Neural progenitor cell (in vitro differentiated cells): Measurements from ENCODE around the gene PHRF1. TPM values are rescaled to one million over a fixed set of nuclear protein-coding genes. Genes with fewer than 3 reads are reported as not detected.

Source experiments
- DNase-seq: peaks from one replicate; pipeline ENCODE4 v3.0.0-alpha.2; 2016; ENCODE audit warnings: low spot score
- H2AFZ ChIP-seq: fragments of 200-600 bp; sonication (generic); replicated peaks from 2 replicates; pipeline ENCODE4 v1.6.1; 2016; ENCODE audit warnings: antibody characterized with exemption
- H3F3A ChIP-seq: fragments of 200-600 bp; sonication (generic); 2 replicates; pipeline ENCODE4 v1.6.1; 2016; ENCODE audit warnings: antibody characterized with exemption, low read depth
- H3K27ac ChIP-seq: fragments of 200-600 bp; sonication (generic); 2 replicates; pipeline ENCODE4 v1.5.1; 2016; ENCODE audit warnings: mild to moderate bottlenecking
- H3K27me3 ChIP-seq: fragments of 200-600 bp; sonication (generic); 2 replicates; pipeline ENCODE4 v1.6.1; 2016; ENCODE audit warnings: mild to moderate bottlenecking, moderate library complexity
- H3K36me3 ChIP-seq: fragments of 200-600 bp; sonication (generic); 2 replicates; pipeline ENCODE4 v1.5.1; 2016
- H3K4me1 ChIP-seq: fragments of 200-600 bp; sonication (generic); 2 replicates; pipeline ENCODE4 v1.6.1; 2016; ENCODE audit warnings: mixed run types
- H3K4me2 ChIP-seq: fragments of 200-600 bp; sonication (generic); 2 replicates; pipeline ENCODE4 v1.6.1; 2016
- H3K4me3 ChIP-seq: fragments of 200-600 bp; sonication (generic); 2 replicates; pipeline ENCODE4 v1.5.1; 2016
- H3K79me2 ChIP-seq: fragments of 200-600 bp; sonication (generic); 2 replicates; pipeline ENCODE4 v1.6.1; 2016; ENCODE audit warnings: low read depth
- H3K9ac ChIP-seq: fragments of 200-600 bp; sonication (generic); 2 replicates; pipeline ENCODE4 v1.6.1; 2016
- H3K9me3 ChIP-seq: fragments of 200-600 bp; sonication (generic); 2 replicates; pipeline ENCODE4 v1.5.1; 2016; ENCODE audit warnings: low read depth
- H4K20me1 ChIP-seq: fragments of 200-600 bp; sonication (generic); 2 replicates; pipeline ENCODE4 v1.6.1; 2016; ENCODE audit warnings: low read depth
- H3K27ac Mint-ChIP-seq: 3 replicates; pipeline ENCODE4 v1.8.0; 2021; ENCODE audit warnings: mixed read lengths
- H3K27me3 Mint-ChIP-seq: 2 replicates; pipeline ENCODE4 v1.8.0; 2022; ENCODE audit warnings: low read depth, mild to moderate bottlenecking, inconsistent platforms, moderate library complexity, mixed read lengths; ENCODE audit not compliant: insufficient read depth
- H3K36me3 Mint-ChIP-seq: 3 replicates; pipeline ENCODE4 v1.8.0; 2021; ENCODE audit warnings: mixed read lengths
- H3K4me1 Mint-ChIP-seq: 3 replicates; pipeline ENCODE4 v1.8.0; 2021; ENCODE audit warnings: mixed read lengths
- H3K4me3 Mint-ChIP-seq: 3 replicates; pipeline ENCODE4 v1.8.0; 2021; ENCODE audit warnings: mild to moderate bottlenecking, moderate library complexity, mixed read lengths
- H3K9me3 Mint-ChIP-seq: 3 replicates; pipeline ENCODE4 v1.8.0; 2020; ENCODE audit warnings: mixed read lengths
- EZH2 ChIP-seq: fragments of 200-600 bp; sonication (generic); IDR thresholded peaks from 2 replicates; pipeline ENCODE4 v1.6.1; 2017; ENCODE audit warnings: antibody characterized with exemption, mild to moderate bottlenecking, moderate library complexity
- EZH2phosphoT487 ChIP-seq: fragments of 200-600 bp; sonication (generic); IDR thresholded peaks from 2 replicates; pipeline ENCODE4 v1.6.1; 2017; ENCODE audit warnings: antibody characterized with exemption
- total RNA-seq: library from RNA; depleted of rRNA; stranded (reverse); fragments of >200 nt; gene quantifications from 2 replicates; pipeline ENCODE4 v1.2.3, GENCODE V29; 2015; ENCODE audit warnings: low replicate concordance
- TF ChIP-seq, protein P1 (sequence below): fragments of 200-600 bp; sonication (generic); IDR thresholded peaks from 2 replicates; pipeline ENCODE4 v1.5.1; 2017; ENCODE audit warnings: antibody characterized with exemption, mild to moderate bottlenecking

The PHRF1 gene
- total RNA-seq, 1 donor from 2014 or later, result 9.8 TPM

DNA sequence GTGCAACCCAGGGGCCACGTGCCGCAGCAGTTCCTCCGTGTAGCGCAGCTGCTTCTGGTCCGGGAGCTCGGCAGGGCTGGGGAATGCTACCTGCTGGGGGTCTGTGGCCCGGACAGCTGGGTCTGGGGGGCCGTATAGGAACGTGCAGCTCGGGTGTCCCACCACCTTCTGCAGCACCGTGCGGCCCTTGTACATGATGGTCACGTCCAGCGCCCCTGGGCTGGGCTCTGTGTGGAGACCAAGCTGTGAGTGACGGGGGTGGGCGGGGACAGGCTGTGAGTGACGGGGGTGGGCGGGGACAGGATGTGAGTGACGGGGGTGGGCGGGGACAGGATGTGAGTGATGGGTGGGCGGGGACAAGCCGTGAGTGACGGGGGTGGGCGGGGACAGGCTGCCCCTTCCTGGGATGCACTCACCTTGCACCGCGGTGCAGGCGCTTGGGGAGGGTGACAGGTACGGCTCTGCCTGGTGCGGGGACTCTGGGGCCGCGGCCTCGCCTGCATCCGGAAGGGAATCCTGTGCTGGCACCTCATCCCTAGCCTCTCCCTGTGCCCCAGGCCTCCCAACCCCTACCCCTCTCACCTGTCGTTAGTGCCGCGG lies 37.2 kb downstream of the PHRF1 start:
- no peaks in the 10 kb centered on the region for H3K36me3 ChIP-seq
- peaks cover 32% of the 10 kb centered on the region for H3F3A ChIP-seq
- H3K9me3 ChIP-seq, result no peaks in the 10 kb centered on the region
- no peak for TF ChIP-seq EZH2phosphoT487
- TF ChIP-seq, protein P1, sequence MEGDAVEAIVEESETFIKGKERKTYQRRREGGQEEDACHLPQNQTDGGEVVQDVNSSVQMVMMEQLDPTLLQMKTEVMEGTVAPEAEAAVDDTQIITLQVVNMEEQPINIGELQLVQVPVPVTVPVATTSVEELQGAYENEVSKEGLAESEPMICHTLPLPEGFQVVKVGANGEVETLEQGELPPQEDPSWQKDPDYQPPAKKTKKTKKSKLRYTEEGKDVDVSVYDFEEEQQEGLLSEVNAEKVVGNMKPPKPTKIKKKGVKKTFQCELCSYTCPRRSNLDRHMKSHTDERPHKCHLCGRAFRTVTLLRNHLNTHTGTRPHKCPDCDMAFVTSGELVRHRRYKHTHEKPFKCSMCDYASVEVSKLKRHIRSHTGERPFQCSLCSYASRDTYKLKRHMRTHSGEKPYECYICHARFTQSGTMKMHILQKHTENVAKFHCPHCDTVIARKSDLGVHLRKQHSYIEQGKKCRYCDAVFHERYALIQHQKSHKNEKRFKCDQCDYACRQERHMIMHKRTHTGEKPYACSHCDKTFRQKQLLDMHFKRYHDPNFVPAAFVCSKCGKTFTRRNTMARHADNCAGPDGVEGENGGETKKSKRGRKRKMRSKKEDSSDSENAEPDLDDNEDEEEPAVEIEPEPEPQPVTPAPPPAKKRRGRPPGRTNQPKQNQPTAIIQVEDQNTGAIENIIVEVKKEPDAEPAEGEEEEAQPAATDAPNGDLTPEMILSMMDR, result no peak
- no peak overlapping the region for H3K27ac ChIP-seq
- no peak overlapping the region for H3K9ac ChIP-seq
- no peaks in the 10 kb centered on the region for H3K4me1 ChIP-seq
- peak; percentile 92 for DNase-seq
- no peaks in the 10 kb centered on the region for H3K27me3 ChIP-seq
- H3K36me3 Mint-ChIP-seq, result peaks cover 5% of the 10 kb centered on the region
- no peak overlapping the region for H3K4me3 Mint-ChIP-seq
- H4K20me1 ChIP-seq, result peaks cover 51% of the 10 kb centered on the region
- H3K4me3 ChIP-seq, result no peak overlapping the region
- H2AFZ ChIP-seq, result no peak overlapping the region
- no peak overlapping the region for H3K4me2 ChIP-seq
- peaks cover 16% of the 10 kb centered on the region for H3K27me3 Mint-ChIP-seq
- no peaks in the 10 kb centered on the region for H3K9me3 Mint-ChIP-seq
- peaks cover 5% of the 10 kb centered on the region for H3K79me2 ChIP-seq
- no peak overlapping the region for H3K27ac Mint-ChIP-seq
- no peaks in the 10 kb centered on the region for H3K4me1 Mint-ChIP-seq

- H3F3A ChIP-seq, result peaks cover 32% of the 10 kb centered on the region
- H3K27ac Mint-ChIP-seq, result no peak overlapping the region
- H3K4me3 ChIP-seq, result no peak overlapping the region
- peaks cover 5% of the 10 kb centered on the region for H3K36me3 Mint-ChIP-seq
- H3K9me3 Mint-ChIP-seq, result no peaks in the 10 kb centered on the region
- H3K4me2 ChIP-seq, result no peak overlapping the region
- H3K4me3 Mint-ChIP-seq, result peak overlapping the region; percentile 62
- no peaks in the 10 kb centered on the region for H3K36me3 ChIP-seq
- no peak for DNase-seq
- TF ChIP-seq EZH2phosphoT487 (no peak), EZH2 (no peak)
- TF ChIP-seq, protein P1, result no peak
- peaks cover 47% of the 10 kb centered on the region for H4K20me1 ChIP-seq
- no peak overlapping the region for H3K9ac ChIP-seq
- no peaks in the 10 kb centered on the region for H3K27me3 ChIP-seq
- H3K4me1 ChIP-seq, result no peaks in the 10 kb centered on the region
- no peaks in the 10 kb centered on the region for H3K4me1 Mint-ChIP-seq
- peaks cover 14% of the 10 kb centered on the region for H3K27me3 Mint-ChIP-seq
- no peak overlapping the region for H3K27ac ChIP-seq
- H3K9me3 ChIP-seq, result no peaks in the 10 kb centered on the region
- no peak overlapping the region for H2AFZ ChIP-seq
- H3K79me2 ChIP-seq, result peaks cover 5% of the 10 kb centered on the region
These were observed 37.9 kb downstream of the PHRF1 start for GRCh38 chr11:614021-614622.

DNA sequence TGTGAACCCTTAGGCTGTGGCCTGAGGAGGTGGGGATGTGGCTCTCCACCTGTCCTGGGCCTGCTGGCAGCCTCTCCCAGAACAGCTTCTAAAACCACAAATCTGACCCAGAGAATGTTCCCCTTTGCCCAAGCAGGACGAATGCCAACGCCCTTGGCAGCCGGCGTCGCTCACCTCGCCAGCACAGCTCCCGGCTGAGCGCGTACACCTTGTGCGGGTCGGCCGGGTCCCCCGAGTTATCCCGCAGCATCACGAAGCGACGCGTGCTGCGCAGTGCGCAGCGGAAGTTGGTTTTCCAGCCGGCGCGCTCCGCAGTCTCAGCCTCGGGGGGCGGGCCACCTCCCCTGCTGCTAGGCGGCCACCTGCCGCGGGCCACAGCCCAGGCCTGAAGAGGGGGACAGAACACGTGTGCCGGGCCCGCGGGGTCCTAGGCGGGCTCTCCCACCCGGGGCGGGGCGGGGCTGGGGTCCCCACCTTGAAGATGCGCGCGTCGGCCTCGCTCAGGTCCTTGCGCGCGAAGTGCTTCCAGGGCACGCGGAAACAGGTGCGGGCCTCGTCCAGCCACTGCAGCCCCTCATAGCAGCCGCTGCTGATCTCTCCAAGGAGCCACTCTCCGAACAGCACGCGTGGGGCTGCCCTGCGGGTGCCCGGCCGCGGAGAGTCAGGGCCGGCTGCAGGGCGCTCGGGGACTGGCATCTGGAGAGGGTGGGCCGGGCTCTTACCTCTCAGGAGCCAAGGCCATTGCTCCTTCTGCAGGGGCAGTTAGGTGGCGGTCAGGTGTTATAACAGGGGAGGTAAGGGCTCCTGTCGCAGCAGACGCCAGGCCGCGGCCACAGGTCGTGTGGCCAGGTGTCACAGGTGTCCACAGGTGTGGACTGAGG lies 38.6 kb downstream of the PHRF1 start:
- H3K4me1 ChIP-seq, result no peaks in the 10 kb centered on the region
- DNase-seq, result peak; percentile 16
- H2AFZ ChIP-seq, result no peak overlapping the region
- no peak overlapping the region for H3K27ac Mint-ChIP-seq
- no peak overlapping the region for H3K9ac ChIP-seq
- H3K36me3 Mint-ChIP-seq, result peaks cover 5% of the 10 kb centered on the region
- no peak overlapping the region for H3K27ac ChIP-seq
- H3K27me3 Mint-ChIP-seq, result peaks cover 14% of the 10 kb centered on the region
- peak overlapping the region; percentile 83 for H3K4me3 Mint-ChIP-seq
- H3F3A ChIP-seq, result peaks cover 32% of the 10 kb centered on the region
- no peaks in the 10 kb centered on the region for H3K9me3 Mint-ChIP-seq
- no peaks in the 10 kb centered on the region for H3K9me3 ChIP-seq
- no peaks in the 10 kb centered on the region for H3K4me1 Mint-ChIP-seq
- peak overlapping the region; percentile 90 for H3K4me3 ChIP-seq
- H4K20me1 ChIP-seq, result peaks cover 44% of the 10 kb centered on the region
- H3K27me3 ChIP-seq, result no peaks in the 10 kb centered on the region
- H3K79me2 ChIP-seq, result peaks cover 5% of the 10 kb centered on the region
- peak overlapping the region; percentile 91 for H3K4me2 ChIP-seq
- TF ChIP-seq, protein P1, result no peak
- TF ChIP-seq EZH2phosphoT487, result no peak
- no peak for TF ChIP-seq EZH2
- no peaks in the 10 kb centered on the region for H3K36me3 ChIP-seq
